Embryonic facial prominence (tissue), 1 donor: Measurements from ENCODE around the gene ASIC1.
"Not testable (repeated sequence)": the region's sequence is repeated elsewhere in the genome, so short reads cannot be mapped to it uniquely, and the experiment has no call there.

Source experiments
- DNase-seq: peaks from one replicate; pipeline ENCODE4 v3.0.0-alpha.2; 2016; ENCODE audit errors: extremely low spot score

The ASIC1 gene

GRCh38 chr12:50061946-50062686 is 4.7 kb downstream of the ASIC1 start:
- DNase-seq = no peak

GRCh38 chr12:50062728-50063460 is 5.5 kb downstream of the ASIC1 start:
- no peak for DNase-seq

GRCh38 chr12:50065726-50066310 is 8.4 kb downstream of the ASIC1 start:
- DNase-seq = no peak

- DNase-seq = no peak
These were observed 9.0 kb downstream of the ASIC1 start for GRCh38 chr12:50066402-50066801.

GRCh38 chr12:50069069-50069468 is 11.7 kb downstream of the ASIC1 start:
- no peak for DNase-seq

- DNase-seq = no peak
These were observed 12.1 kb downstream of the ASIC1 start for GRCh38 chr12:50069539-50069938.

GRCh38 chr12:50070314-50071060 is 13.1 kb downstream of the ASIC1 start:
- DNase-seq = peak; percentile 42

- DNase-seq = no peak
These were observed 15.0 kb downstream of the ASIC1 start for GRCh38 chr12:50072198-50072907.

GRCh38 chr12:50073206-50073605 is 15.8 kb downstream of the ASIC1 start:
- DNase-seq = no peak

- DNase-seq = no peak
These were observed 16.3 kb downstream of the ASIC1 start for GRCh38 chr12:50073712-50074111.

- DNase-seq = no peak
These were observed 17.8 kb downstream of the ASIC1 start for GRCh38 chr12:50074936-50075807.

- DNase-seq = no peak
These were observed 18.4 kb downstream of the ASIC1 start for GRCh38 chr12:50075808-50076170.

- no peak for DNase-seq
These were observed 19.7 kb downstream of the ASIC1 start for GRCh38 chr12:50077099-50077498.

GRCh38 chr12:50078281-50078680 is 20.9 kb downstream of the ASIC1 start:
- no peak for DNase-seq

GRCh38 chr12:50079771-50080170 is 22.4 kb downstream of the ASIC1 start:
- no peak for DNase-seq

GRCh38 chr12:50081096-50081808 is 23.9 kb downstream of the ASIC1 start:
- DNase-seq = no peak

GRCh38 chr12:50082644-50083043 is 25.2 kb downstream of the ASIC1 start:
- no peak for DNase-seq

GRCh38 chr12:50083301-50083700 is 25.9 kb downstream of the ASIC1 start:
- DNase-seq = no peak

GRCh38 chr12:50084409-50084774 is 27.0 kb downstream of the ASIC1 start:
- not testable (repeated sequence) for DNase-seq
